Spleen (tissue), 3 donors: ENCODE data around the gene PHLDA2.

Experiments
- POLR2A ChIP-seq, 3 donors: fragments of 450-650 bp; IDR thresholded peaks; one replicate each; pipeline ENCODE4 v1.5.1; 2017; ENCODE audit warnings: antibody characterized with exemption in 3 of 3, mild to moderate bottlenecking in 1 of 3
- POLR2AphosphoS5 ChIP-seq, 3 donors: sonication (generic); formaldehyde crosslinking; IDR thresholded peaks; one replicate each; pipeline ENCODE4 v1.5.1; 2017; ENCODE audit warnings: antibody characterized with exemption in 3 of 3

- no peak for TF ChIP-seq POLR2A (IDR thresholded peaks at IDR 0.05)
- peak in 2 of 3 donors; percentile 1 to 31 for TF ChIP-seq POLR2AphosphoS5 (IDR thresholded peaks at IDR 0.05)
Measured at GRCh38 chr11:2899080-2899783, 30.0 kb downstream of the PHLDA2 start.
